Measurements from ENCODE around the gene TEF.
"Not testable (repeated sequence)": the region's sequence is repeated elsewhere in the genome, so short reads cannot be mapped to it uniquely, and the experiment has no call there.

TEF gene

DNA sequence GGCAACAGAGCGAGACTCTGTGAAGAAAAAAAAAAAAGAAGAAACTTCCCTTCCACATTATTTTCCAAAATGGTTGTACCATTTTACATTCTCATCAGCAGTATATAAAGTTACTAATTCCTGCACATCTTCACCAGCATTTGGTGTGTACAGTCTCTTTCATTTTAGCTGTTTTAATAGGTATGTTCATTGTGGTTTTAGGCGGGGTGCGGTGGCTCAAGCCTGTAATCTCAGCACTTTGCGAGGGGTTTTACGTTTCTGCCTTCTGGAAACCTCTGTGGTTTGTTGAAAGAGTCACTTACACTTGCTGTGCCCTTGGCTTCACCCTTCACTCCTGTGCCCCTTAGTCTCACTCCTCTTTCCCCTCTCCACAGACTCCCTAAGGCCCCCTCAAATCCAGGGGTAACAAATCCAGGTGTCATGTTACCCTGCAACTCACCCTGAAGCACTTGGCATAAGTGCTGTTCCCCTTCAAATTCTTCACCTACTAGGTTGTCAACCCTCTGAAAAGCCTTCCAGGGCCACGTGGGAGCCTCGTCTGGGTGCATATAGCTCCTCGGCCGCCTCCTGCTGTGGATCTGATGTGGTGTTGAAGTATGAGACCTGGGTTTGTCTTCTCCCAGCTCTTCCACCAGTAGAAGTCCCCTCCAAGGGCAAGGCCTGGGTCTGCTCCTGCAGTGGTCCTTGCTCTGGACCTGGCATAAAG is 44.1 kb downstream of the TEF start:
- no peak for DNase-seq (ENCODE audit: low read depth, low spot score)

- no peak for DNase-seq (ENCODE audit: low read depth, low spot score)
Observed at GRCh38 chr22:41429232-41429950, 47.6 kb downstream of the TEF start.

DNA sequence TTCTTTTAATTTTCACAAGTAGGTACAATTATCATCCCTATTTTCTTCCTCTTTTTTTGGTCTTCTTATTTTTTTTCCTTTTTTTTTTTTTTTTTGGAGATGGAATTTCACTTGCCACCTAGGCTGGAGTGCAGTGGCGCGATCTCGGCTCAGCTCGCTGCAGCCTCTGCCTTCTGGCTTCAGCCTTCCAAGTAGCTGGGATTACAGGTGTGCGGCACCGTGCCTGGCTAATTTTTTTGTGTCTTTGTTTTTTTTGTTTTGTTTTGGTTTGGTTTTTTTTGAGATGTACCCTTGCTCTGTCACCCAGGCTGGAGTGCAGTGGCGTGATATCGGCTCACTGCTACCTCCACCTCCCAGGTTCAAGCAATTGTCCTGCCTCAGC is 48.2 kb downstream of the TEF start:
- no peak for DNase-seq (ENCODE audit: low read depth, low spot score)

DNA sequence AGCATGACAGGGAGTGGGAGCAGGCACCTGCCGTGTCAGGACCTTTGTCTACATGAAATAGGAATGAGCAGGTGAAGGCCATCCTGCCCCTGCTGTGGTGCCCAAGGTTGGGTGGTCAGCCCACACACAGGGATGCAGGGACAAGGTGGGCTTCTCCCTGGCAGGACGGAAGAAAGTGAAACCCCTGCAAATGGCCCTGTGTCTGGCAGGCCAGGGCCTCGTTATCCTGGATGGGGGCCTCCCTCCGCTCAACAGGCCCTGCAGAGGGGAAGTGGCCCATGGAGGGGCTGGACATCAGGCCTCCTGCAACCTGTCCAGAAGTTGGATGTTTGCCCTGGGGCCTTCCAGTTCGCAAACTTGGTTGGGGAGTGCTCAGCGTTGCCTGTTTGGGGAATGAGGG is 49.9 kb downstream of the TEF start:
- DNase-seq (ENCODE audit: low read depth, low spot score): no peak

DNA sequence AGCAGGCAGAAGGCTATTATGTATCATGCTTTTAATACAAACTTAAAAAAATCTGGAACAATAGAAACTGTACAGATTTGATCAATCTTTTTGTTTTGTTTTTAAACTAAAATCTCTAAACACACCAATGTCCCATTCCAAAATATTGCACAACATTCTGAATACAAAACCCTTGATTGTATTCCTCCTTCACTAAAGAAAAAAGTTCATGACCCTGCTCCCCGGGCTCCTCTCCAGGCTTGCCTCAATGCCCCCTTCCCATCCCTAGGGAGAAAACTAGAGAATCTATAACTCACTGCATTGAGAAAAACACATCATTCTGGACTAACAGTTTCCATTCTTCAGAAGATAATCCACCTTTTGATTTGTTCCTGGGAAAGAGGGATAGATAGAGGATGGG is 51.7 kb downstream of the TEF start:
- not testable (repeated sequence) for DNase-seq (ENCODE audit: low read depth, low spot score)

- not testable (repeated sequence) for DNase-seq (ENCODE audit: low read depth, low spot score)
Observed at GRCh38 chr22:41434361-41435003, 52.7 kb downstream of the TEF start.

DNA sequence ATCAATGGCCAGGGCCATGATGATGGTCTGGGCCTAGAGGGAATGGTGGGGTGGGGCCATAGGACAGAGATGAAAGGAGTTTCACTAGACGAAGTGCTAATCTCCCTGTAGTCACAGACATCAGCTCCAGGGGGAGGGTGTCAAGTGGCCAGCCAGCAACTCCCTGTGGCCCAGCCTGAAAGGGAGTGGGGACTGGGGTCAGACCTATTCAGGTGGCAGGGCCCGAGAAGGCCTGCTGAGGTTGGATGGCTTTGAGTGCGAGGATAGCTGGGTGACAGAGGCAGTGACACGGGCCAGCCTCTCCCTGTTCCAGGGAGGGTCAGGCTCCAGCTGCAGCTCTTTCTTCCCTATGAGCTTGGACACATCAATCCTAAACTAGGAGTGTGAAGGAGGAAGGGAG is 53.8 kb downstream of the TEF start:
- no peak for DNase-seq (ENCODE audit: low read depth, low spot score)

DNA sequence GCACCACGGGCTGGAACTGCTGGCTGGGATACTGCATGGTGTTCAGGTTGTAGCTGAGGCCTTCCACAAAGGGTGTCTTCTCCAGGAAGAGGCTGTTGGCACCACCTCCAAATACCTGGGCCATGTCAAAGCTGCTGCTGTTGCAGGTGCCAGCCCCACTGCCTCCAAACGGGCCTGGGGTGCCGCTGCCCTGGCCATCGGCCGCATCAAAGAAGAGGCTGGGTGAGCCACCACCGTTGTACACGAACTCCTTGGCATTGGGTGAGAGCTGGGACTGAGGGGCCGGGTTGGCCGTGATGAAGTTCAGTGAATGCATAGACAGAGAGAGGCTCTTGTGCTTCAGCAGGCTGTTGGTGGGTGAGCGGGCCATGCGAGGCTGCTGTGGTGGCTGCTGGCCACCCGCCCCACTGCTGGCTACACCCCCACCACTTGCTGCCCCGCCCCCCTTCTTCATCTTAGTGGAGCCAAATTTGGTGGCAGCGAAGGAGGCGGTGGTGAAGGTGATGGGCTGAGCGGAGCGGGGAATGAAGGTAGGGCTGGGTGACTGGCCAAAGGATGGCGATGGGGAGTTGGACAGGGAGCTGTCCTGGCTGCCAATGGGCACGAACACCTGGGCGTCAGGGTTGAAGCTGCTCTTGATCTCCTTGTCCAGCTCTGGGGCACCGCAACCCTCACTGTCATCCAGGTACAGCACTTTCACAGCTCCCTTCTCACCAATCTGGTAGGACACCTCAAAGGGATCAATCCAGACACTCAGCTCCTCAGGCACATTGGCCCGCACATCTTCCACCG is 54.8 kb downstream of the TEF start:
- DNase-seq (ENCODE audit: low read depth, low spot score): no peak

- DNase-seq (ENCODE audit: low read depth, low spot score): no peak
Observed at GRCh38 chr22:41437198-41437597, 55.5 kb downstream of the TEF start.

- not testable (repeated sequence) for DNase-seq (ENCODE audit: low read depth, low spot score)
Observed at GRCh38 chr22:41440511-41440910, 58.8 kb downstream of the TEF start.

DNA sequence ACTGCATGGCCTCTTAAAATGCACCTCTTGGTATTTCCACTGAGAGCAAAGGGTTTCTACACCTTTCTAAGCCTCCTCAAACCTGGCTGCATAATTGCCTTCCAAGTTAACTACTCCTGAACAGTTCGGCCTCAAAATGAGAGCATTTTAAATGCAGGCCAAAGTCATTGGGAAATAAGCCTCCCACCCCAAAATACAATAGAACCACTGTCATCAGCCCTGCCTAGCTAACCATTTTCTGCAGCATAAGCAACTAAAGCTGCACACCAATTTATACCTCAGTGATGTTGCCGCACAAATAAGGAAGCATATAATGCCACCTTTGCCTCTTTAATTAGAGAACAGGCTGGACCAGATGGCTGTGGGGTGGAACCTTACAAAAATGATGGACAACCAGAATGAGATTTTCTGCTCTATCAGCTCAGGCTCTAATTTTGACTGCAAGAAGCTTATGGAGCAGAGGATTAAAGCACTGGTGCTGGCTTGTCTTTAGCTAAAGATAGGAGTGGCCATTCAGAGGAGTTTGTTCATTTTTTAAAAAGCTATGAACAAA is 60.6 kb downstream of the TEF start:
- no peak for DNase-seq (ENCODE audit: low read depth, low spot score)

DNA sequence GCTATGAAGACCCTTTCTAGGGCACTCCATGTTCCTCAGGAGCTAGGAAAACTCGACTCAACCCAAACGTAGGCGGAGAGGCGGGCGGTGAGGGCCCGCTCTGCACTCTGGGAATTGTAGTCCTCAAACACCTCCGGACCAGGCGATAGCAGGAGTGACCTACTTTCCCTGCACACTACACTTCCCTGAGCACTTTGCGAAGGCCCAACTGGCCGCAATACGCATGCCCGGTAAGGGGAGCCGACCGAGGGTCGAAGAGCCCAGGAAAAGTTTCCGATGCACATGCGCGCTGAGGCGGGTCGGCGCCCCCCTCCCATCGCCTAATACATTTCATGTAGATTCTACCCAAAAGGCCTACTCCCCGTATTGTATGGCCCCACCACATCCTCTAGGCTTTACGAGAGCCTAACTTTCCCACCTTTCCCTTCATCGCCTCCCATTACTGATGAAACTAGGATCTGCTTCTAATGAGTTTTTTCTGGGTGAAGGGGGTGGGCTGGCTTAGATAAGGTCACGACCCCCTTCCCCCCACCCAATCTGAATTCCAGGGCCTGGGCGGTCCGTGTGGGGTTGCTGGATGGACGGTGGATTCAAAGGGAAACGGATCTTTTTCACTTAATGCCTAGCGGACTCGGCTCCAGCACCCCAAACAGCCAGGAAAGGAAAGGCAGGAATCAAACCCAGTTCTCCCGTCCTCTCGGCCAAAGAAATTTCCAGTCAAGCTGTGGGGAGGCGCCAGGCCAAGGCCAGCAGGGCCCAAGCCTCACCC is 62.8 kb downstream of the TEF start:
- peak; percentile 99 for DNase-seq (ENCODE audit: low read depth, low spot score)

GRCh38 chr22:41445129-41446056 is 63.7 kb downstream of the TEF start:
- DNase-seq (ENCODE audit: low read depth, low spot score): peak; percentile 67

DNA sequence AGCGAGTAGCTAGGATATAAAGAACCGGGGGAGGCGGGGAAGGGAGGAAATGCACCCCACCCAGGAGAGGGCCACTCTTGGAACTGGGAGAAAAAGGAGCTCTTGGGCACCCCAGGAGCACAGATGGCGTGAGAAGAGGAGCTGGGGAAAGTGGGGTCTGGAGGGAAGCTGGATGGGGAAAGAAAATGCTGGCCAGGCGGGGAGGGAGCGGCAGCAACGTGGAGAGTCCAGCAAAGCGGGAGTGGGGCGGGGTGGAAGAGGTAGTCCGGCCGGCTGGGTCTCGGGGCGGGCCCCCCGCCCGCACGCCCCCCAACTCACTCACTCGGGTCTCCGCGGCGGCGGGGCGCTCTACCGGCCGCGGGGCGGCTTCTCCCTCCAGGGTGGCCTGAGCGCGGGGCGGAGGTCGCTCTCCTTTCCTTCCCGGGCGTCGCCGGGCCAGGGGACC is 64.3 kb downstream of the TEF start:
- DNase-seq (ENCODE audit: low read depth, low spot score): no peak

DNA sequence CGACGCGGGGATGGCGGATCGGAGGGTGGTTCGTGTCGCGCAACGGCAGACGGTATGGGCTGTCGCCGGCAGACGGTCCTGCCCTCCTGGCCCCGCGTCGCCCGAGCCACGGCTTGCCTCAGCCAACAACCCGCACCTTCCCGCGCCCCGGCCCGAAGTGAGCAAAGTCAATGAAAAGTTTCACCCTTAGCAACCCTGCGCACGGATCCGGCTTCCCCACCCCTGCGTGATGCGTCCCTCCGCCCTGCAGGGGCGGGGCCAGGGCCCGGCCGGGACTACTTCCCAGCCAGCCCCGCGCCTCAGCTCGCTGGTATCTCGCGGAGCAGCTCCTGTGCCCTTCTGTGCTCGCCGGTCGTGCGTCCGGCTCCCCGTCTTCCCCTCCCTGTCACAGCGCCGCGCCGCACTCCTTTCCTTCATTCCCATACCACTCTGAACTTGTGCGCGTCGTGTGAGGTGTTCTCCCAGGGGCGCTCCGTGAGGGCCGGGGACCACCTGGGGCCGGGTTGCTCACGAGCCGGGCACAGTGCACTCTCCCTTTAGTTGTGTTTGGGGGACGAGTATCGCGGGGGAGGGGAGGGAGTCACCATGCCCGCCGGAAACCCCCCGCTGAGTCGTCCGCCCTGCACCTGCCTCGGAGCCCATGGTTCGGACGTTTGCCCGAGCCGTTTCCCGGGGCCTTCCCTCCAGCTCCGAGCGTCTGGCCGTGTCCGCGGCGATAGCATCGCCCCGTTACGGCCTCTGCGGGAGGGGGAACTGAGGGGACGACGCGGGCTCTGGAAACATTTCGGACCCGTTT is 65.1 kb downstream of the TEF start, which contains the start of gene TOB2:
Gene TOB2 (minus strand): TSS at position 163 of the 796 bp plus-strand sequence. CDS start 9,456 bp downstream, outside the sequence.
- peak; percentile 97 for DNase-seq (ENCODE audit: low read depth, low spot score)

- peak; percentile 87 for DNase-seq (ENCODE audit: low read depth, low spot score)
Observed at GRCh38 chr22:41447435-41448188, 65.9 kb downstream of the TEF start.

DNA sequence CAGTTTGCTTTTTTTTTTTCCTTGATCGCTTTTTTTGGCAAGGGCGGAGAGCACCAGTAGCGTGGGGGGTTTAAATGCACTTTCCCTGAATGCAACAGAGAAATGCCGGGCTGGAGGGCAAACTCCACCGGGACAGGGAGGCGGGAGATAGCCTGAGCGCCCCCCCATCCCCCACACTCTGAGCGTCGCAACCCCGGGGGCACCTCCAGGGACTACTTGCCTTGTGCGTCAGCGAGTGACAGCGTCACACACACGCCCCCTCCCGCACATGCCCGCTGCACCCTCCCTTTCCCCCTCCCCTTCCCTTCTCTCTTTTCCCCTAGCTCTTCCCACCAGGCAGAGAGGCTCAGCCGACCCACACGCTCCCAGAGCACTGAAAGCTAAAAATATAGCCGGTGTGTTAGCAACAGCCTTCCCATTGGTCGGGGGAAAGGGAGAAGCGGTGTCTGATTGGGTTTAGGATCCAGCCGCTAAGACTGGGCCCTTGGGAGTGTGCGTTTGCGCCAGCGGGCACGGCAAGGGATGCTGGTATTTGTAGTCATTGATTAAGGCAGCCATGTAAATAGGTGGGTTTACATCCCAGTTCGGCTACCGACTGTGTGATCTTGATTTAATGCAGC is 66.6 kb downstream of the TEF start:
- peak; percentile 99 for DNase-seq (ENCODE audit: low read depth, low spot score)
